Activated CD4-positive, CD25-positive, alpha-beta regulatory T cell treated with anti-CD3 and anti-CD28 coated beads, Interleukin-2, amount 50 U/mL, for 16 hours (primary cell): ENCODE data around the gene EFCAB7.
"Not testable (repeated sequence)": the region's sequence is repeated elsewhere in the genome, so short reads cannot be mapped to it uniquely, and the experiment has no call there.

Source experiments
- DNase-seq: peaks from one replicate; pipeline ENCODE4 v3.0.0-alpha.2; 2020; ENCODE audit warnings: low read depth, low spot score

EFCAB7 gene

GRCh38 chr1:63548877-63549276 lies 25.6 kb downstream of the EFCAB7 start:
- no peak for DNase-seq

GRCh38 chr1:63555480-63555879 lies 32.2 kb downstream of the EFCAB7 start:
- no peak for DNase-seq

GRCh38 chr1:63557365-63557987 lies 34.2 kb downstream of the EFCAB7 start:
- no peak for DNase-seq

GRCh38 chr1:63559357-63559756 lies 36.0 kb downstream of the EFCAB7 start:
- DNase-seq, result no peak

- DNase-seq, result no peak
Measured at GRCh38 chr1:63563745-63564144, 40.4 kb downstream of the EFCAB7 start.

- DNase-seq, result no peak
Measured at GRCh38 chr1:63569068-63569467, 45.7 kb downstream of the EFCAB7 start.

GRCh38 chr1:63569640-63570316 lies 46.5 kb downstream of the EFCAB7 start:
- DNase-seq, result no peak

GRCh38 chr1:63572686-63573085 lies 49.4 kb downstream of the EFCAB7 start:
- DNase-seq, result not testable (repeated sequence)

GRCh38 chr1:63574203-63574796 lies 51.0 kb downstream of the EFCAB7 start:
- DNase-seq, result not testable (repeated sequence)

- no peak for DNase-seq
Measured at GRCh38 chr1:63575340-63575826, 52.1 kb downstream of the EFCAB7 start.

GRCh38 chr1:63586326-63586725 lies 63.0 kb downstream of the EFCAB7 start:
- DNase-seq, result not testable (repeated sequence)

GRCh38 chr1:63590166-63590560 lies 66.8 kb downstream of the EFCAB7 start:
- no peak for DNase-seq

- DNase-seq, result no peak
Measured at GRCh38 chr1:63592536-63593302, 69.4 kb downstream of the EFCAB7 start.

GRCh38 chr1:63593303-63593885 lies 70.1 kb downstream of the EFCAB7 start, which contains the start of gene PGM1:
PGM1 (plus strand) TSS chr1:63593411; CDS start chr1:63593489, 78 bp downstream.
- DNase-seq, result peak; percentile 42

GRCh38 chr1:63593886-63594605 lies 70.7 kb downstream of the EFCAB7 start:
- DNase-seq, result peak; percentile 43

GRCh38 chr1:63595435-63595834 lies 72.1 kb downstream of the EFCAB7 start:
- DNase-seq, result no peak

GRCh38 chr1:63599799-63600198 lies 76.5 kb downstream of the EFCAB7 start:
- DNase-seq, result no peak

GRCh38 chr1:63600248-63600647 lies 76.9 kb downstream of the EFCAB7 start:
- DNase-seq, result no peak

- no peak for DNase-seq
Measured at GRCh38 chr1:63601061-63601460, 77.7 kb downstream of the EFCAB7 start.

- no peak for DNase-seq
Measured at GRCh38 chr1:63601463-63601862, 78.1 kb downstream of the EFCAB7 start.

- no peak for DNase-seq
Measured at GRCh38 chr1:63601912-63602311, 78.6 kb downstream of the EFCAB7 start.
